IMR-90 (cell line): ENCODE data around the gene GABRB1. TPM values are rescaled to one million over a fixed set of nuclear protein-coding genes. Genes with fewer than 3 reads are reported as not detected.

Experiments
- ATAC-seq: fragments of 200-7000 bp; cut with Tn5 transposase; 2 replicates; pipeline ENCODE4 v1.9.1; 2020; ENCODE audit warnings: low read depth, mild to moderate bottlenecking, moderate library complexity
- BruUV-seq: library from RNA; stranded (reverse); fragments of 400-500 nt; replicated peaks from 2 replicates; lab custom pipeline; 2021; lab: Mats Ljungman, UMichigan
- CTCF ChIA-PET: fragments of 300-600 bp; formaldehyde crosslinking; extraction: SDS; loops from one replicate; lab custom pipeline; 2021; ENCODE audit warnings: antibody characterized with exemption; lab: Yijun Ruan, JAX
- POLR2A ChIA-PET: fragments of 300-600 bp; sonication (Branson Sonifier 250); formaldehyde crosslinking; loops from one replicate; lab custom pipeline; 2022; ENCODE audit warnings: antibody characterized with exemption; ENCODE audit not compliant: unreplicated experiment; lab: Charles Lee
- DNase-seq: peaks from one replicate; pipeline ENCODE4 v3.0.0; 2013
- H2AFZ ChIP-seq: replicated peaks from 2 replicates; pipeline ENCODE3; 2013; ENCODE audit warnings: low read length, mild to moderate bottlenecking; ENCODE audit not compliant: poor library complexity
- H2AK5ac ChIP-seq: 2 replicates; pipeline ENCODE4 v1.6.1; 2013; ENCODE audit warnings: low read depth, low read length, inconsistent platforms
- H2AK9ac ChIP-seq: replicated peaks from 2 replicates; pipeline ENCODE3; 2013; ENCODE audit warnings: mild to moderate bottlenecking, low read depth, low read length, moderate library complexity; ENCODE audit not compliant: poor library complexity
- H2BK120ac ChIP-seq: 2 replicates; pipeline ENCODE4 v1.6.1; 2013; ENCODE audit warnings: low read depth, low read length, inconsistent platforms
- H2BK15ac ChIP-seq: 3 replicates; pipeline ENCODE4 v1.6.1; 2013; ENCODE audit warnings: low read depth, low read length, inconsistent platforms
- H2BK20ac ChIP-seq: 2 replicates; pipeline ENCODE4 v1.6.1; 2013; ENCODE audit warnings: low read depth, mild to moderate bottlenecking, inconsistent platforms, low read length, moderate library complexity
- H2BK5ac ChIP-seq: 2 replicates; pipeline ENCODE4 v1.6.1; 2013; ENCODE audit warnings: mild to moderate bottlenecking, low read depth, low read length, inconsistent platforms; ENCODE audit not compliant: poor library complexity, severe bottlenecking
- H3K14ac ChIP-seq: replicated peaks from 2 replicates; pipeline ENCODE4 v1.6.1; 2013; ENCODE audit warnings: low read depth, low read length, inconsistent platforms
- H3K18ac ChIP-seq: 2 replicates; pipeline ENCODE4 v1.6.1; 2013; ENCODE audit warnings: low read depth, low read length, control low read depth
- H3K23ac ChIP-seq: 2 replicates; pipeline ENCODE4 v1.6.1; 2013; ENCODE audit warnings: low read depth, low read length, inconsistent platforms
- H3K27ac ChIP-seq: 2 replicates; pipeline ENCODE4 v1.5.1; 2013; ENCODE audit warnings: mild to moderate bottlenecking, control low read depth, low read length; ENCODE audit not compliant: insufficient read depth
- H3K27me3 ChIP-seq: 2 replicates; pipeline ENCODE4 v1.6.1; 2013; ENCODE audit warnings: low read length; ENCODE audit not compliant: control insufficient read depth, insufficient read depth
- H3K36me3 ChIP-seq: 2 replicates; pipeline ENCODE4 v1.6.1; 2013; ENCODE audit warnings: low read length, mixed read lengths; ENCODE audit not compliant: control insufficient read depth, insufficient read depth
- H3K4ac ChIP-seq: 2 replicates; pipeline ENCODE4 v1.6.1; 2013; ENCODE audit warnings: low read depth, low read length, inconsistent platforms
- H3K4me1 ChIP-seq: 2 replicates; pipeline ENCODE4 v1.6.1; 2013; ENCODE audit warnings: low read length, mixed read lengths; ENCODE audit not compliant: control insufficient read depth, insufficient read depth
- H3K4me2 ChIP-seq: 2 replicates; pipeline ENCODE4 v1.6.1; 2013; ENCODE audit warnings: low read depth, mild to moderate bottlenecking, control low read depth, low read length, moderate library complexity
- H3K4me3 ChIP-seq: 2 replicates; pipeline ENCODE4 v1.5.1; 2013; ENCODE audit warnings: low read depth, mild to moderate bottlenecking, control low read depth, low read length, moderate library complexity; ENCODE audit not compliant: insufficient read depth
- H3K56ac ChIP-seq: 2 replicates; pipeline ENCODE4 v1.6.1; 2013; ENCODE audit warnings: low read length, inconsistent platforms; ENCODE audit not compliant: insufficient read depth; ENCODE audit errors: extremely low read depth
- H3K79me1 ChIP-seq, 2 experiments: 2 replicates each; pipeline ENCODE4 v1.6.1; 2013; ENCODE audit warnings: low read length in 2 of 2, inconsistent platforms in 1 of 2, low read depth in 1 of 2
- H3K9ac ChIP-seq: 2 replicates; pipeline ENCODE4 v1.6.1; 2013; ENCODE audit warnings: low read depth, low read length, control low read depth
- H3K9me1 ChIP-seq: 2 replicates; pipeline ENCODE4 v1.6.1; 2013; ENCODE audit warnings: low read length, inconsistent platforms; ENCODE audit not compliant: insufficient read depth
- H3K9me3 ChIP-seq: 2 replicates; pipeline ENCODE4 v1.6.1; 2013; ENCODE audit warnings: low read length; ENCODE audit not compliant: control insufficient read depth, insufficient read depth
- H4K20me1 ChIP-seq: 2 replicates; pipeline ENCODE4 v1.6.1; 2013; ENCODE audit warnings: low read length, inconsistent platforms; ENCODE audit not compliant: insufficient read depth
- H4K5ac ChIP-seq: 2 replicates; pipeline ENCODE4 v1.6.1; 2013; ENCODE audit warnings: mild to moderate bottlenecking, low read depth, low read length, control low read depth
- H4K8ac ChIP-seq, 2 experiments: 2 replicates each; pipeline ENCODE4 v1.6.1; 2013; ENCODE audit warnings: low read depth in 2 of 2, low read length in 2 of 2, control low read depth in 1 of 2, inconsistent platforms in 1 of 2
- H4K91ac ChIP-seq: 2 replicates; pipeline ENCODE4 v1.6.1; 2013; ENCODE audit warnings: low read depth, low read length, inconsistent platforms; ENCODE audit not compliant: insufficient read depth
- BHLHE40 ChIP-seq: fragments of 150-350 bp; IDR thresholded peaks from 2 replicates; pipeline ENCODE4 v1.6.1; 2016; ENCODE audit warnings: mild to moderate bottlenecking, low read depth, low read length
- CEBPB ChIP-seq: IDR thresholded peaks from 2 replicates; pipeline ENCODE4 v1.6.1; 2012; ENCODE audit warnings: low read depth, low read length, improper control_type of control experiment
- CHD1 ChIP-seq: IDR thresholded peaks from 2 replicates; pipeline ENCODE4 v1.6.1; 2012; ENCODE audit warnings: low read depth, low read length, improper control_type of control experiment
- ELK1 ChIP-seq: fragments of 150-350 bp; IDR thresholded peaks from 2 replicates; pipeline ENCODE4 v1.6.1; 2016; ENCODE audit warnings: low read depth, mild to moderate bottlenecking, low read length, moderate library complexity, borderline replicate concordance
- FOS ChIP-seq: fragments of 150-350 bp; IDR thresholded peaks from 2 replicates; pipeline ENCODE4 v1.6.1; 2016; ENCODE audit warnings: low read depth, low read length
- MAFK ChIP-seq: IDR thresholded peaks from 2 replicates; pipeline ENCODE4 v1.6.1; 2012; ENCODE audit warnings: low read depth, low read length, improper control_type of control experiment
- MAZ ChIP-seq: IDR thresholded peaks from 2 replicates; pipeline ENCODE4 v1.6.1; 2012; ENCODE audit warnings: low read depth, mild to moderate bottlenecking, low read length, improper control_type of control experiment, moderate library complexity, borderline replicate concordance
- MXI1 ChIP-seq: IDR thresholded peaks from 2 replicates; pipeline ENCODE4 v1.6.1; 2012; ENCODE audit warnings: low read depth, mild to moderate bottlenecking, low read length, moderate library complexity, borderline replicate concordance
- NFE2L2 ChIP-seq: fragments of 150-350 bp; IDR thresholded peaks from 2 replicates; pipeline ENCODE4 v1.6.1; 2016; ENCODE audit warnings: low read depth, mild to moderate bottlenecking, low read length
- POLR2A ChIP-seq: IDR thresholded peaks from 2 replicates; pipeline ENCODE4 v1.6.1; 2012; ENCODE audit warnings: mild to moderate bottlenecking, low read depth, low read length
- RAD21 ChIP-seq: IDR thresholded peaks from 2 replicates; pipeline ENCODE4 v1.6.1; 2012; ENCODE audit warnings: low read length, improper control_type of control experiment
- RCOR1 ChIP-seq: IDR thresholded peaks from 2 replicates; pipeline ENCODE4 v1.6.1; 2012; ENCODE audit warnings: mild to moderate bottlenecking, low read length, improper control_type of control experiment; ENCODE audit not compliant: insufficient replicate concordance
- SMC3 ChIP-seq: fragments of 150-350 bp; IDR thresholded peaks from 2 replicates; pipeline ENCODE4 v1.6.1; 2016; ENCODE audit warnings: low read depth, mild to moderate bottlenecking, antibody characterized with exemption, low read length, moderate library complexity
- USF2 ChIP-seq: fragments of 150-350 bp; IDR thresholded peaks from 2 replicates; pipeline ENCODE4 v1.6.1; 2017; ENCODE audit warnings: mild to moderate bottlenecking, antibody characterized with exemption, low read length, low read depth
- WGBS, 2 experiments: methylation state at CpG; one replicate each; pipeline versions ENCODE4 v1.1.5 to v1.1.7; 2013; ENCODE audit warnings: missing lambda C conversion rate in 2 of 2; ENCODE audit not compliant: insufficient read length in 1 of 2; ENCODE audit errors: extremely low coverage in 2 of 2; 5-methylcytosine and 5-hydroxymethylcytosine counted together
- dilution Hi-C: fragments of 300-500 bp; cut with HindIII; formaldehyde crosslinking; loops from one replicate; pipeline ENCODE4 v1.14.3; 2018; ENCODE audit warnings: low sequenced_read_pairs; ENCODE audit not compliant: unreplicated experiment
- in situ Hi-C: fragments of 300-500 bp; cut with MboI; formaldehyde crosslinking; loops from 3 replicates; pipeline ENCODE4 v1.14.3; 2019; ENCODE audit warnings: low sequenced_read_pairs, inconsistent platforms, mixed read lengths
- intact Hi-C: fragments of 100-400 bp; cut with micrococcal nuclease; formaldehyde crosslinking; loops from 2 replicates; pipeline ENCODE4 v1.10.0; 2022
- polyA plus RNA-seq, 3 experiments: library from polyadenylated mRNA; depleted of rRNA; stranded (reverse); fragments of >200 nt; gene quantifications; 2 replicates each; pipeline ENCODE4 v1.2.3, GENCODE V29; 2012; ENCODE audit warnings: low replicate concordance in 1 of 3
- total RNA-seq: library from RNA; depleted of rRNA; stranded (reverse); fragments of >200 nt; gene quantifications from 2 replicates; pipeline ENCODE4 v1.2.3, GENCODE V29; 2012

GABRB1 gene
- total and polyA plus RNA-seq, 2 of the 4 experiments (the other 2 are of a cell fraction) = 4.7 to 16.1 TPM

DNA sequence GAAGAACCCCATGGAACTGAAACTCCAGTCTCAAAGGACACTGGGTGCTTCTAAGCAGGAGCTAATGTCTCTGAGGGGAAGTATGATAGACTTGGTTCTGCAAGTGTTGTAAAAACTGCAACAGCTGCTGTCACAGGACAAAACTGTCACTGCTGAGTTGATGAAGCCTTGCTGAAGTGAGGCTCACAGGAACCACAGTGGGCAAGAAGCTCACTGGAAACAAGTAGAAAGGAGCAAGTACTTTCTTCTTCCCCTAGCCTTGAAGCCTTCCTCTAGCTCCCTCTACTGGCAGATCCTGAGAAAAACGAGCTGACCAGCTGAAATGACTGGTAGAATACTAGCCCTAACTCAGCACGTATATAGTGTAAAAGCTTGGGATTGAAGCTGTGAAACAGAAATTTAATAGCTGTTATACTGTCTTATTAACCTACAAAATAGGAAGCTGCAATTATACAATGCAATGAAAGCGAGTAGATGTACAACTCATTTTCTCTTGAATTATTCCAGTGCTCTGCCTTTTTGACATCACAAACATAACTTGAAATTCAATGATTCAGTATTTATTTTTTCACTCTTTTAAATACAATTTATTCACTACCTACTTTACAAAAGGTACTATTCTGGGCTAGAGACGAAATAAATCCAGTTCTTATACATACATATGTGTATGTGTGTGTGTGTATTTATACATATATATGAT lies 91.4 kb downstream of the GABRB1 start:
- DNase-seq = peak; percentile 81
- Histone ChIP-seq H3K4me3 (no peak overlapping the region), H4K5ac (no peak overlapping the region; the same call in 1 of the 2 replicates), H3K4ac (peak overlapping the region; percentile 77), H3K4me1 (peaks cover 2% of the 10 kb centered on the region), H2AK9ac (peak overlapping the region; percentile 82), H3K27me3 (no peaks in the 10 kb centered on the region), H2BK120ac (peak overlapping the region; percentile 97), H4K91ac (peak overlapping the region; percentile 76), H3K9me1 (peaks cover 8% of the 10 kb centered on the region), H2BK15ac (peak overlapping the region; percentile 96; the same call in 1 of the 3 replicates), H3K23ac (peak overlapping the region; percentile 75; the same call in 1 of the 2 replicates), H3K9ac (no peak overlapping the region), H2BK20ac (peak overlapping the region; percentile 95), H3K56ac (peak overlapping the region; percentile 16; the same call in 1 of the 2 replicates), H4K20me1 (no peaks in the 10 kb centered on the region), H3K36me3 (no peaks in the 10 kb centered on the region), H3K9me3 (no peaks in the 10 kb centered on the region), H4K8ac (peak overlapping the region in 1 of 2 experiments; percentile 90; a peak in 1 of 4 replicates), H2AFZ (peak overlapping the region; percentile 90), H2BK5ac (peak overlapping the region; percentile 83), H3K79me1 (peaks cover 0 to 10% of the 10 kb centered on the region in 2 experiments; a peak in 1 of 4 replicates), H3K14ac (peak overlapping the region; percentile 95), H3K18ac (peak overlapping the region; percentile 10; the same call in 1 of the 2 replicates), H3K27ac (no peak overlapping the region), H3K4me2 (peak overlapping the region; percentile 22; the same call in 1 of the 2 replicates), H2AK5ac (peak overlapping the region; percentile 66; the same call in 1 of the 2 replicates)
- CTCF ChIA-PET = interaction anchor here (0.6 to 2.8 kb wide), 19 partner anchors 10 to 260 kb away, joined by 3 to 11 read pairs (median 4); no protein-coding TSS in a partner anchor
- POLR2A ChIA-PET = no interaction called here
- dilution Hi-C loops (no loop called here), in situ Hi-C loops (loop anchor here (5.0 kb wide), 1 partner anchor 190 kb away; no protein-coding TSS in a partner anchor), intact Hi-C loops (loop anchor here (1.0 to 5.0 kb wide), 4 partner anchors 90 to 280 kb away; no protein-coding TSS in a partner anchor)
- no TSS peak for BruUV-seq
- WGBS, 2 experiments = no CpG with 5 or more reads among the region's 4 CpGs
- ATAC-seq = peak; percentile 81
- no peak for TF ChIP-seq MXI1
- TF ChIP-seq SMC3 = peak; percentile 75
- TF ChIP-seq MAZ = no peak
- TF ChIP-seq USF2 = no peak
- TF ChIP-seq NFE2L2 = no peak
- TF ChIP-seq ELK1 = no peak
- TF ChIP-seq CEBPB = no peak
- TF ChIP-seq POLR2A = no peak
- TF ChIP-seq MAFK = 0 out of 2 replicates have a peak, but pooled peaks have one; percentile 14
- no peak for TF ChIP-seq FOS
- TF ChIP-seq RCOR1 = no peak
- TF ChIP-seq CHD1 = no peak
- peak; percentile 84 for TF ChIP-seq RAD21
- TF ChIP-seq BHLHE40 = no peak
